H1 (cell line): Measurements from ENCODE around the gene RPP25L.

Experiments
- CBX8 ChIP-seq: fragments of 300-800, 300-1000 bp; sonication (generic); IDR thresholded peaks from 2 replicates; pipeline ENCODE4 v1.7.1; 2016; ENCODE audit warnings: low read depth, low read length, borderline replicate concordance
- CEBPB ChIP-seq: IDR thresholded peaks from 2 replicates; pipeline ENCODE4 v1.6.1; 2012; ENCODE audit warnings: low read depth, low read length
- CHD1 ChIP-seq: IDR thresholded peaks from 2 replicates; pipeline ENCODE4 v1.6.1; 2012; ENCODE audit warnings: low read depth, low read length, improper control_type of control experiment
- CTCF ChIP-seq, 3 experiments: IDR thresholded peaks; 1 replicate in 2 of 3; 2 replicates in 1 of 3; pipeline versions ENCODE4 v1.5.1 to v1.6.1; 2011; ENCODE audit warnings: low read length in 3 of 3, mild to moderate bottlenecking in 3 of 3, inconsistent platforms in 2 of 3, low read depth in 1 of 3, moderate library complexity in 1 of 3; ENCODE audit not compliant: insufficient read depth in 1 of 3; ENCODE audit errors: control extremely low read depth in 1 of 3
- EZH2 ChIP-seq: fragments of 200-600 bp; sonication (generic); IDR thresholded peaks from 2 replicates; pipeline ENCODE4 v1.7.1; 2012; ENCODE audit warnings: low read depth, mild to moderate bottlenecking, moderate library complexity, low read length, inconsistent platforms; ENCODE audit not compliant: severe bottlenecking
- MAX ChIP-seq: IDR thresholded peaks from 2 replicates; pipeline ENCODE4 v1.6.1; 2012; ENCODE audit warnings: inconsistent platforms
- PHF8 ChIP-seq: fragments of 200-600 bp; sonication (generic); conservative IDR thresholded peaks from 2 replicates; pipeline ENCODE4 v1.7.1; 2012; ENCODE audit warnings: low read depth, mild to moderate bottlenecking, inconsistent platforms, low read length, moderate library complexity
- POLR2A ChIP-seq, 2 experiments: IDR thresholded peaks; 1 replicate in 1 of 2; 2 replicates in 1 of 2; pipeline ENCODE4 v1.6.1; 2011; ENCODE audit warnings: low read depth in 2 of 2, low read length in 2 of 2, mild to moderate bottlenecking in 2 of 2; ENCODE audit errors: control extremely low read depth in 1 of 2
- RAD21 ChIP-seq, 2 experiments: IDR thresholded peaks in 1 of 2; conservative IDR thresholded peaks in 1 of 2; 2 replicates each; pipeline ENCODE4 v1.6.1; 2011; ENCODE audit warnings: low read depth in 2 of 2, low read length in 2 of 2, improper control_type of control experiment in 1 of 2, inconsistent platforms in 1 of 2, mild to moderate bottlenecking in 1 of 2, moderate library complexity in 1 of 2
- SRF ChIP-seq: IDR thresholded peaks from 2 replicates; pipeline ENCODE4 v1.6.1; 2011; ENCODE audit warnings: mild to moderate bottlenecking, low read depth, low read length, moderate library complexity

- no peak for TF ChIP-seq RAD21 (IDR thresholded peaks at IDR 0.05 in 1 of 2, conservative IDR thresholded peaks at IDR 0.05 in 1 of 2; ENCODE audit: low read depth in 2 of 2, low read length in 2 of 2)
- TF ChIP-seq PHF8 = no peak
- TF ChIP-seq CTCF (IDR thresholded peaks at IDR 0.05; ENCODE audit: control extremely low read depth in 1 of 3, insufficient read depth in 1 of 3, low read depth in 1 of 3, low read length in 3 of 3) = no peak
- TF ChIP-seq SRF = no peak
- no peak for TF ChIP-seq CEBPB
- TF ChIP-seq POLR2A (IDR thresholded peaks at IDR 0.05; ENCODE audit: control extremely low read depth in 1 of 2, low read depth in 2 of 2, low read length in 2 of 2) = no peak
- TF ChIP-seq MAX = no peak
- no peak for TF ChIP-seq CBX8
- no peak for TF ChIP-seq EZH2
- no peak for TF ChIP-seq CHD1
Observed at GRCh38 chr9:34659592-34660253, 47.8 kb upstream of the RPP25L start.
